PC-9 (cell line): ENCODE results near the gene LRRTM3. TPM values are rescaled to one million over a fixed set of nuclear protein-coding genes. Genes with fewer than 3 reads are reported as not detected.

Experiments used
- BruUV-seq: library from RNA; stranded (reverse); fragments of 400-500 nt; replicated peaks from 2 replicates; lab custom pipeline; 2021; lab: Mats Ljungman, UMichigan
- CTCF ChIA-PET: fragments of 300-600 bp; sonication (Branson Sonifier 250); formaldehyde crosslinking; loops from one replicate; lab custom pipeline; 2022; ENCODE audit warnings: antibody characterized with exemption; lab: Charles Lee
- POLR2A ChIA-PET: fragments of 300-600 bp; sonication (Branson Sonifier 250); formaldehyde crosslinking; loops from one replicate; lab custom pipeline; 2022; ENCODE audit warnings: antibody characterized with exemption; ENCODE audit not compliant: unreplicated experiment; lab: Charles Lee
- DNase-seq, 2 experiments: peaks; one replicate each; pipeline versions ENCODE4 v3.0.0 to v3.0.0-alpha.2; 2015 to 2022; ENCODE audit warnings: mixed read lengths in 1 of 2
- H2AFZ ChIP-seq: fragments of 200-600 bp; sonication (generic); 2 replicates; pipeline ENCODE4 v1.8.1; 2017; ENCODE audit warnings: antibody characterized with exemption
- H3F3A ChIP-seq: fragments of 200-600 bp; sonication (generic); 2 replicates; pipeline ENCODE4 v1.8.1; 2017; ENCODE audit warnings: antibody characterized with exemption, mild to moderate bottlenecking, low read depth; ENCODE audit not compliant: insufficient read depth
- H3K27ac ChIP-seq: fragments of 200-600 bp; sonication (generic); 2 replicates; pipeline ENCODE4 v1.6.1; 2016; ENCODE audit warnings: mixed run types
- H3K27me3 ChIP-seq: fragments of 200-600 bp; sonication (generic); 2 replicates; pipeline ENCODE4 v1.6.1; 2016; ENCODE audit warnings: low read depth, mixed run types; ENCODE audit not compliant: insufficient read depth
- H3K36me3 ChIP-seq: fragments of 200-600 bp; sonication (generic); 2 replicates; pipeline ENCODE4 v1.6.1; 2016; ENCODE audit warnings: low read depth, mixed run types
- H3K4me1 ChIP-seq: fragments of 200-600 bp; sonication (generic); replicated peaks from 2 replicates; pipeline ENCODE4 v1.6.1; 2016; ENCODE audit warnings: mixed run types; ENCODE audit not compliant: insufficient read depth
- H3K4me2 ChIP-seq: fragments of 200-600 bp; sonication (generic); 2 replicates; pipeline ENCODE4 v1.6.1; 2017; ENCODE audit warnings: mixed run types
- H3K4me3 ChIP-seq: fragments of 200-600 bp; sonication (generic); 2 replicates; pipeline ENCODE4 v1.6.1; 2016; ENCODE audit warnings: mixed run types
- H3K79me2 ChIP-seq: fragments of 200-600 bp; sonication (generic); 2 replicates; pipeline ENCODE4 v1.6.1; 2017; ENCODE audit warnings: low read depth, mixed run types
- H3K9me2 ChIP-seq: fragments of 200-600 bp; sonication (generic); 2 replicates; pipeline ENCODE4 v1.8.1; 2017; ENCODE audit warnings: mild to moderate bottlenecking; ENCODE audit not compliant: insufficient read depth
- H3K9me3 ChIP-seq: fragments of 200-600 bp; sonication (generic); 2 replicates; pipeline ENCODE4 v1.8.1; 2016; ENCODE audit warnings: low read depth; ENCODE audit not compliant: insufficient read depth
- H4K20me1 ChIP-seq: fragments of 200-600 bp; sonication (generic); 2 replicates; pipeline ENCODE4 v1.8.1; 2017; ENCODE audit not compliant: insufficient read depth
- CTCF ChIP-seq: fragments of 200-600 bp; sonication (generic); conservative IDR thresholded peaks from 2 replicates; pipeline ENCODE4 v1.6.1; 2017; ENCODE audit warnings: mixed run types, antibody characterized with exemption, mild to moderate bottlenecking, moderate library complexity
- EZH2 ChIP-seq: fragments of 200-600 bp; sonication (generic); IDR thresholded peaks from 2 replicates; pipeline ENCODE4 v1.8.0; 2017; ENCODE audit warnings: antibody characterized with exemption, low read depth
- intact Hi-C: fragments of 100-400 bp; cut with micrococcal nuclease; formaldehyde crosslinking; loops from one replicate; pipeline ENCODE4 v1.10.0; 2022; ENCODE audit not compliant: unreplicated experiment
- total RNA-seq: library from RNA; stranded (reverse); gene quantifications from 2 replicates; pipeline ENCODE4 v1.2.3, GENCODE V29; 2021

LRRTM3 gene
- total RNA-seq, 1 experiment from 2014 or later = not detected

- no peak overlapping the region for H3K4me3 ChIP-seq
- no peaks in the 10 kb centered on the region for H3K79me2 ChIP-seq
- TF ChIP-seq CTCF (no peak), EZH2 (no peak)
- no TSS peak for BruUV-seq
- no peaks in the 10 kb centered on the region for H3K9me2 ChIP-seq
- no peaks in the 10 kb centered on the region for H3F3A ChIP-seq
- ChIA-PET POLR2A (no interaction called here), CTCF (no interaction called here)
- intact Hi-C loops = no loop called here
- H3K4me1 ChIP-seq = no peaks in the 10 kb centered on the region
- H3K4me2 ChIP-seq = no peak overlapping the region
- H4K20me1 ChIP-seq = no peaks in the 10 kb centered on the region
- no peak overlapping the region for H3K27ac ChIP-seq
- H2AFZ ChIP-seq = no peak overlapping the region
- no peak for DNase-seq
- no peaks in the 10 kb centered on the region for H3K27me3 ChIP-seq
- no peaks in the 10 kb centered on the region for H3K9me3 ChIP-seq
- no peaks in the 10 kb centered on the region for H3K36me3 ChIP-seq
These were observed 15.7 kb downstream of the LRRTM3 start for GRCh38 chr10:66941491-66941890.

- Histone ChIP-seq H3K9me2 (no peaks in the 10 kb centered on the region), H3K79me2 (no peaks in the 10 kb centered on the region), H3K4me2 (no peak overlapping the region), H3F3A (no peaks in the 10 kb centered on the region), H3K27ac (no peak overlapping the region), H3K4me1 (no peaks in the 10 kb centered on the region), H2AFZ (no peak overlapping the region), H3K4me3 (no peak overlapping the region), H3K27me3 (no peaks in the 10 kb centered on the region), H3K9me3 (no peaks in the 10 kb centered on the region), H4K20me1 (no peaks in the 10 kb centered on the region), H3K36me3 (no peaks in the 10 kb centered on the region)
- ChIA-PET CTCF (no interaction called here), POLR2A (no interaction called here)
- TF ChIP-seq EZH2 (no peak), CTCF (no peak)
- no peak for DNase-seq
- no TSS peak for BruUV-seq
- intact Hi-C loops = no loop called here
These were observed 16.6 kb downstream of the LRRTM3 start for GRCh38 chr10:66942407-66942806.

DNA sequence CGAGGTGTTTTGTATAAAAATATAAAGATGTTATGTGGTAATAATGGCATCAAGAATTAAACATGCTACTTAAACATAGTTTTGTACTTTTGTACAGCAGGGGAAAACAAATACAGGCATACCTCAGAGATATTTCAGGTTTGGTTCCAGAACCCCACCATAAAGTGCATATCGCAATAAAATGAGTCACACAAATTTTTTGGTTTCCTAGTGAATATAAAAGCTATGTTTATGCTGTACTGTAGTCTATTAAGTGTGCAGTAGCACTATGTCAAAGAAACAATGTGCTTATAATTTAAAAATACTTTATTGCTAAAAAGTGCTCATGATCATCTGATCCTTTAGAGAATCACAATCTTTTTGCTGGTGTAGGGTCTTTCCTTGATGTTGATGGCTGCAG is 17.8 kb downstream of the LRRTM3 start:
- Histone ChIP-seq H3K36me3 (no peaks in the 10 kb centered on the region), H3K4me3 (no peak overlapping the region), H2AFZ (no peak overlapping the region), H3K79me2 (no peaks in the 10 kb centered on the region), H3K27ac (no peak overlapping the region), H3K4me2 (no peak overlapping the region), H3K27me3 (no peaks in the 10 kb centered on the region), H3K9me3 (no peaks in the 10 kb centered on the region), H4K20me1 (no peaks in the 10 kb centered on the region), H3K9me2 (no peaks in the 10 kb centered on the region), H3F3A (no peaks in the 10 kb centered on the region), H3K4me1 (no peaks in the 10 kb centered on the region)
- DNase-seq = no peak
- BruUV-seq = no TSS peak
- POLR2A ChIA-PET = no interaction called here
- intact Hi-C loops = no loop called here
- TF ChIP-seq EZH2 (no peak), CTCF (no peak)
- CTCF ChIA-PET = no interaction called here
